Limb (tissue), 2 donors: ENCODE data around the gene MREG.

Experiments used
- DNase-seq, 2 donors: peaks; one replicate each; pipeline ENCODE4 v3.0.0-alpha.2; 2016; ENCODE audit errors: extremely low spot score in 2 of 2

Gene MREG

GRCh38 chr2:215895330-215895729 lies 118.0 kb downstream of the MREG start:
- DNase-seq = no peak
